Aorta (tissue), 5 donors: ENCODE results near the gene TUBB1. TPM values are rescaled to one million over a fixed set of nuclear protein-coding genes. Genes with fewer than 3 reads are reported as not detected.
"Not testable (repeated sequence)": the region's sequence is repeated elsewhere in the genome, so short reads cannot be mapped to it uniquely, and the experiment has no call there.

Experiments
- ATAC-seq: fragments of 200-7000 bp; cut with Tn5 transposase; one replicate; pipeline ENCODE4 v1.9.1; 2022; ENCODE audit warnings: moderate library complexity; ENCODE audit not compliant: low FRiP score
- DNase-seq, 2 donors: peaks; one replicate each; pipeline ENCODE4 v3.0.0-alpha.2; 2020
- H3K27ac ChIP-seq, 2 donors: one replicate each; pipeline ENCODE4 v1.5.1; 2013; ENCODE audit warnings: low read length in 2 of 2, mild to moderate bottlenecking in 2 of 2, moderate library complexity in 2 of 2, control low read depth in 1 of 2, inconsistent platforms in 1 of 2, low read depth in 1 of 2
- H3K27me3 ChIP-seq, 2 donors: one replicate each; pipeline ENCODE4 v1.6.1; 2013; ENCODE audit warnings: control low read depth in 1 of 2, low read length in 1 of 2, mild to moderate bottlenecking in 1 of 2, moderate library complexity in 1 of 2; ENCODE audit not compliant: insufficient read depth in 2 of 2, control insufficient read depth in 1 of 2
- H3K36me3 ChIP-seq, 2 donors: one replicate each; pipeline ENCODE4 v1.6.1; 2013; ENCODE audit warnings: control low read depth in 1 of 2, low read length in 1 of 2, mild to moderate bottlenecking in 1 of 2; ENCODE audit not compliant: insufficient read depth in 2 of 2, control insufficient read depth in 1 of 2
- H3K4me1 ChIP-seq, 2 donors: one replicate each; pipeline ENCODE4 v1.6.1; 2013; ENCODE audit warnings: low read length in 2 of 2, control low read depth in 1 of 2, mild to moderate bottlenecking in 1 of 2, moderate library complexity in 1 of 2; ENCODE audit not compliant: insufficient read depth in 2 of 2, control insufficient read depth in 1 of 2
- H3K4me3 ChIP-seq, 2 donors: one replicate each; pipeline ENCODE4 v1.5.1; 2013; ENCODE audit warnings: low read length in 2 of 2, control low read depth in 1 of 2, mild to moderate bottlenecking in 1 of 2
- H3K9me3 ChIP-seq: one replicate; pipeline ENCODE4 v1.6.1; 2013; ENCODE audit warnings: mild to moderate bottlenecking, low read length; ENCODE audit not compliant: control insufficient read depth
- WGBS, 2 donors: extraction: QIAGEN DNeasy Blood & Tissue Kit; methylation state at CpG; one replicate each; pipeline ENCODE4 v1.1.7; 2013; 5-methylcytosine and 5-hydroxymethylcytosine counted together
- intact Hi-C, 2 donors: fragments of 100-400 bp; cut with DNase I; formaldehyde crosslinking; loops; one replicate each; pipeline versions ENCODE4 v1.14.2 to v1.15.0; 2022
- polyA plus RNA-seq, 2 donors: library from polyadenylated mRNA; stranded (reverse); fragments of 200-250 nt; gene quantifications; one replicate each; pipeline ENCODE4 v1.2.3, GENCODE V29; 2013
- total RNA-seq, 2 donors: library from RNA; stranded (reverse); fragmentation: NEBNext Ultra II Directional; extraction: Animal tissue kit (Norgen Biotek cat#: 25700); gene quantifications; one replicate each; pipeline ENCODE4 v1.2.1, GENCODE V29; 2021
- donor health status: healthy with polysubstance abuse.
- donor health status: Bipolar disorder and iron deficiency.
- donor health status: DM: no; HTN: no; CAD: no.
- donor health status: DM: no; HTN: no; CAD: no.
- donor health status: DM: yes; HTN: yes; CAD: no.

TUBB1 gene
- total and polyA plus RNA-seq, 4 donors, result 0.15 to 2.1 TPM; not detected in 2

- Histone ChIP-seq H3K27me3 (no peaks in the 10 kb centered on the region), H3K9me3 (no peaks in the 10 kb centered on the region), H3K27ac (no peak overlapping the region), H3K4me1 (no peaks in the 10 kb centered on the region), H3K4me3 (no peak overlapping the region), H3K36me3 (peaks cover 8% of the 10 kb centered on the region in 2 donors)
- DNase-seq (no peak), ATAC-seq (no peak)
- 90 to 91% methylated on average over 12 of the region's 12 CpGs for WGBS, 2 donors
- intact Hi-C loops, result no loop called here
Observed at GRCh38 chr20:59037386-59037785, 18.2 kb downstream of the TUBB1 start.

- Histone ChIP-seq H3K36me3 (peaks cover 8% of the 10 kb centered on the region in 2 donors), H3K9me3 (no peaks in the 10 kb centered on the region), H3K4me3 (no peak overlapping the region), H3K27ac (no peak overlapping the region), H3K27me3 (no peaks in the 10 kb centered on the region), H3K4me1 (no peaks in the 10 kb centered on the region)
- no peak for DNase-seq
- intact Hi-C loops, result no loop called here
- ATAC-seq, result no peak
- WGBS, 2 donors, result 82 to 89% methylated on average over 1 of the region's 1 CpG
Observed at GRCh38 chr20:59039233-59039632, 20.0 kb downstream of the TUBB1 start.

- H3K27ac ChIP-seq, result no peak overlapping the region
- H3K36me3 ChIP-seq, result peaks cover 6% of the 10 kb centered on the region in 2 donors
- 86 to 87% methylated on average over 5 of the region's 5 CpGs for WGBS, 2 donors
- H3K4me3 ChIP-seq, result no peak overlapping the region
- H3K27me3 ChIP-seq, result no peaks in the 10 kb centered on the region
- intact Hi-C loops, result loop anchor here (2.0 to 5.0 kb wide), 3 partner anchors 58 to 148 kb away; partner anchors contain the start of gene NELFCD (in 2 of the 2)
- ATAC-seq (no peak), DNase-seq (no peak)
- no peaks in the 10 kb centered on the region for H3K4me1 ChIP-seq
- H3K9me3 ChIP-seq, result no peaks in the 10 kb centered on the region
Observed at GRCh38 chr20:59040667-59041066, 21.4 kb downstream of the TUBB1 start.

GRCh38 chr20:59041487-59041886, 22.3 kb downstream of the TUBB1 start:
- H3K27ac ChIP-seq, H3K27me3 ChIP-seq, H3K4me3 ChIP-seq, H3K4me1 ChIP-seq, ATAC-seq, H3K36me3 ChIP-seq, DNase-seq, H3K9me3 ChIP-seq: not testable (repeated sequence)
- WGBS, 2 donors, result 89 to 93% methylated on average over 16 of the region's 16 CpGs
- intact Hi-C loops, result loop anchor here (2.0 to 5.0 kb wide), 3 partner anchors 59 to 149 kb away; partner anchors contain the start of gene NELFCD (in 2 of the 2)

GRCh38 chr20:59042151-59042795, 23.0 kb downstream of the TUBB1 start, which contains the start of gene PRELID3B:
TSS of gene PRELID3B (minus strand) at chr20:59042786. CDS start at chr20:59042730, 56 bp downstream.
- ATAC-seq, result peak; percentile 56
- intact Hi-C loops, result loop anchor here (5.0 kb wide), 2 partner anchors 60 to 150 kb away; partner anchors contain the start of gene NELFCD (in 1 of the 2)
- H3K9me3 ChIP-seq, result no peaks in the 10 kb centered on the region
- DNase-seq, result no peak
- H3K4me1 ChIP-seq, result no peaks in the 10 kb centered on the region
- 6 to 7% methylated on average over 46 to 50 of the region's 50 CpGs for WGBS, 2 donors
- H3K4me3 ChIP-seq, result peak within 1 kb of the TSS; percentile 51 to 88
- H3K27me3 ChIP-seq, result no peaks in the 10 kb centered on the region
- peak within 1 kb of the TSS in 1 of 2 donors; percentile 48 for H3K27ac ChIP-seq
- peaks cover 0 to 1% of the 10 kb centered on the region in 2 donors for H3K36me3 ChIP-seq

- Histone ChIP-seq H3K9me3 (no peaks in the 10 kb centered on the region), H3K4me1 (no peaks in the 10 kb centered on the region), H3K27ac (peak overlapping the region in 1 of 2 donors; percentile 48), H3K27me3 (no peaks in the 10 kb centered on the region), H3K36me3 (no peaks in the 10 kb centered on the region), H3K4me3 (peak overlapping the region; percentile 51 to 88)
- 18% methylated on average over 65 to 66 of the region's 66 CpGs for WGBS, 2 donors
- intact Hi-C loops, result loop anchor here (5.0 kb wide), 2 partner anchors 61 to 151 kb away; partner anchors contain the start of gene NELFCD (in 1 of the 2)
- DNase-seq, result peak; percentile 96 to 98
- peak; percentile 98 for ATAC-seq
Observed at GRCh38 chr20:59042796-59043631, 23.8 kb downstream of the TUBB1 start.

GRCh38 chr20:59043698-59044097, 24.5 kb downstream of the TUBB1 start:
- no peaks in the 10 kb centered on the region for H3K36me3 ChIP-seq
- no peak for DNase-seq
- ATAC-seq, result no peak
- 89 to 90% methylated on average over 3 of the region's 3 CpGs for WGBS, 2 donors
- no peak overlapping the region for H3K27ac ChIP-seq
- intact Hi-C loops, result loop anchor here (5.0 kb wide), 2 partner anchors 61 to 151 kb away; partner anchors contain the start of gene NELFCD (in 1 of the 2)
- no peaks in the 10 kb centered on the region for H3K4me1 ChIP-seq
- H3K9me3 ChIP-seq, result no peaks in the 10 kb centered on the region
- H3K4me3 ChIP-seq, result no peak overlapping the region
- H3K27me3 ChIP-seq, result no peaks in the 10 kb centered on the region

GRCh38 chr20:59044295-59044694, 25.1 kb downstream of the TUBB1 start:
- Histone ChIP-seq H3K9me3 (no peaks in the 10 kb centered on the region), H3K27me3 (no peaks in the 10 kb centered on the region), H3K4me1 (no peaks in the 10 kb centered on the region), H3K27ac (no peak overlapping the region), H3K36me3 (no peaks in the 10 kb centered on the region), H3K4me3 (no peak overlapping the region)
- no peak for DNase-seq
- no peak for ATAC-seq
- intact Hi-C loops, result loop anchor here (5.0 kb wide), 2 partner anchors 62 to 152 kb away; partner anchors contain the start of gene NELFCD (in 1 of the 2)
- 81 to 82% methylated on average over 3 of the region's 3 CpGs for WGBS, 2 donors
